HFF-Myc (cell line): ENCODE results near the gene PRM2.

ENCODE experiments used
- DNase-seq: peaks from one replicate; pipeline ENCODE4 v3.0.0-alpha.2; 2011; ENCODE audit warnings: low read depth; ENCODE audit errors: extremely low read depth
- H3K4me3 ChIP-seq: replicated peaks from 2 replicates; pipeline ENCODE4 v1.5.1; 2011; ENCODE audit warnings: low read depth, mild to moderate bottlenecking, control low read depth, low read length
- TF ChIP-seq, protein P1 (sequence below): IDR thresholded peaks from 2 replicates; pipeline ENCODE4 v1.5.1; 2012; ENCODE audit warnings: mild to moderate bottlenecking, low read depth, low read length, control low read depth; ENCODE audit errors: missing control alignments

PRM2 gene

DNA sequence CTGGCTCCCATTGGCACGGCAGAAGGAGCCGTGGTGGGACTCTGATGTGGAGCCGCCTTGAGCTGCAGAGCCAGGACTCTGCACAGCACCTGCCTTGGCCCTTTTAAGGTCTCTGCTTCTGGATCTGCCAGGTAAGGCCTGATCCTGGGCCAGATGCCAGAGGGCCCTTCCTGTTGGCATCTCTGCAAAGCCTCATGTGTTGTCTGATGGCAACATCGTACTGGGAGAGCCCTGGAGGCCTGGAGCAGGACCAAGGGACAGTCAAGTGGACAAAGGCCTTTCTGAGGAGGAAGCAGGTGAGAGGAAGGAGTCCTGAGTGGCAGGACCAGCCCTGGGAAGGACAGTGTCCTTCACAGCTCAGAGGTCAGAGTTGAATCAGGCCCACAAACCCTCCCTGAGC, 46.4 kb downstream of the PRM2 start:
- TF ChIP-seq, protein P1, sequence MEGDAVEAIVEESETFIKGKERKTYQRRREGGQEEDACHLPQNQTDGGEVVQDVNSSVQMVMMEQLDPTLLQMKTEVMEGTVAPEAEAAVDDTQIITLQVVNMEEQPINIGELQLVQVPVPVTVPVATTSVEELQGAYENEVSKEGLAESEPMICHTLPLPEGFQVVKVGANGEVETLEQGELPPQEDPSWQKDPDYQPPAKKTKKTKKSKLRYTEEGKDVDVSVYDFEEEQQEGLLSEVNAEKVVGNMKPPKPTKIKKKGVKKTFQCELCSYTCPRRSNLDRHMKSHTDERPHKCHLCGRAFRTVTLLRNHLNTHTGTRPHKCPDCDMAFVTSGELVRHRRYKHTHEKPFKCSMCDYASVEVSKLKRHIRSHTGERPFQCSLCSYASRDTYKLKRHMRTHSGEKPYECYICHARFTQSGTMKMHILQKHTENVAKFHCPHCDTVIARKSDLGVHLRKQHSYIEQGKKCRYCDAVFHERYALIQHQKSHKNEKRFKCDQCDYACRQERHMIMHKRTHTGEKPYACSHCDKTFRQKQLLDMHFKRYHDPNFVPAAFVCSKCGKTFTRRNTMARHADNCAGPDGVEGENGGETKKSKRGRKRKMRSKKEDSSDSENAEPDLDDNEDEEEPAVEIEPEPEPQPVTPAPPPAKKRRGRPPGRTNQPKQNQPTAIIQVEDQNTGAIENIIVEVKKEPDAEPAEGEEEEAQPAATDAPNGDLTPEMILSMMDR = no peak
- no peak for DNase-seq
- no peak overlapping the region for H3K4me3 ChIP-seq

DNA sequence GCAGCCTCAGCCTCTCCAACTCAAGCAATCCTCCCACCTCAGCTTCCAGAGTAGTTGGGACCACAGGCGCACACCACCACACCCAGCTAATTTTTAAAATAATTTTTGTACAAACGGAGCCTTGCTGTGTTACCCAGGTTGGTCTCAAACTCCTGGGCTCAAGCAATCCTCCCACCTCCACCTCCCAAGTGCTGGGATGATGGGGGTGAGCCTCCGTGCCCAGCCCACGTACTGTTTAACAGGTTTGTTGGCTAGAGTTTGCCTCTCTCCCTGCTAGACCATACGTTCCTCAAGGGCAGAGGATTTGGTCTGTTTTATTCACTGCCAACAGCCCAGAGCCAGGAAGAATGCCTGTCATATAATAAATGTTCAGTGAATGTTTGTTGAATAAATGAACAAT, 46.8 kb downstream of the PRM2 start:
- TF ChIP-seq, protein P1 = no peak
- no peak overlapping the region for H3K4me3 ChIP-seq

DNA sequence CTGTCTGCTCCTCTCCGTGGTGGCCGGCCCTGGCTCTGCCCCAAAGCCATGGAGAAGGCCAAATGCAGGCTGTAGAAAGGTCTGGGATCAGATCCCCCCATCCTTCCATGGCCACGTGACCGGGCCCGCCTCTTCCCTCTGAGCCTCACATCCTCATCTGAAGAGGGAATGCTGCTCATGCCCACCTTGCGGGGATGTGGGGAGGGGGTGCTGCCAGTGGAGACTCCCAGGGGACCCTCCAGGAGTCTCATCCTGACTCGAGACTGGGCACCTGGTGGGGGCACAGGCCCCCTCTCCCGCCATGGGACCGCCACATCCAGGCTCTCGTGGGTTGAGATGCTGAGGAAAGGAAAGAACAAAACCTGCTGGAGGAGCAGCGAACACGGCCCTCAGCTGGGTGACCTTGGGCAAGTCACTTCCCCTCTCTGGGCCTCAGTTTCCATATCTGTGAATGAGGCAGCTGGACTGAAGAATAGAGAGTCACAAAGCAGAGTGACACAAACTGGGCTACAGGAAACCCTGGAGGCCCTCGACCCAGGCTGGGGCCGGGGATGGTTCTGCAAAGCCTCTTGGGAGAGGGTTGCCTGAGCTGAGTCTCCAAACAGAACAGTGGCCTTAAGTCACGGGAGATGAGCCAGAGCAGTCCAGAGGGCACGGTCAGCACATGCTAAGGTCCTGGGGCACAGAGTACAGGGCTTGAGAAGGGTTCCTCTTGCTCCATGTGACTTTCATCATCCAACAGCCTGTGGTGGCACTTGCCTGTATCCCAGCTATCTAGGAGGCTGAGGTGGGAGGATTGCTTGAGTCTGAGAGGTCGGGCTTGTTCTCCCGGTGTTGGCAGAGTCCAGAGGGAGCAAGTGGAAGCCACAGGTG, 50.4 kb downstream of the PRM2 start:
- H3K4me3 ChIP-seq = no peak overlapping the region

More for the DNA sequence above, 46.8 kb downstream of the PRM2 start:
- DNase-seq = no peak

More for the DNA sequence above, 50.4 kb downstream of the PRM2 start:
- TF ChIP-seq, protein P1 = no peak
- DNase-seq = no peak
